ENCODE measurements around the gene CARS1.
A peak's percentile ranks its signal among the peaks of the same experiment; 100 is the strongest.

Gene CARS1

GRCh38 chr11:3037040-3037944, 19.9 kb downstream of the CARS1 start:
- DNase-seq = peak; percentile 58

GRCh38 chr11:3036419-3036818, 20.8 kb downstream of the CARS1 start:
- DNase-seq = no peak

- no peak for DNase-seq
Observed at GRCh38 chr11:3035333-3035732, 21.9 kb downstream of the CARS1 start.

- no peak for DNase-seq
Observed at GRCh38 chr11:3030289-3031070, 26.7 kb downstream of the CARS1 start.

- no peak for DNase-seq
Observed at GRCh38 chr11:3028813-3029212, 28.4 kb downstream of the CARS1 start.

- no peak for DNase-seq
Observed at GRCh38 chr11:3026803-3027202, 30.4 kb downstream of the CARS1 start.

- no peak for DNase-seq
Observed at GRCh38 chr11:3022982-3023381, 34.2 kb downstream of the CARS1 start.

- DNase-seq = no peak
Observed at GRCh38 chr11:3022300-3022967, 34.8 kb downstream of the CARS1 start.

GRCh38 chr11:3021125-3021524, 36.1 kb downstream of the CARS1 start:
- DNase-seq = no peak

GRCh38 chr11:3020011-3020410, 37.2 kb downstream of the CARS1 start:
- no peak for DNase-seq

- DNase-seq = no peak
Observed at GRCh38 chr11:3018596-3018995, 38.6 kb downstream of the CARS1 start.

- no peak for DNase-seq
Observed at GRCh38 chr11:3016861-3017260, 40.4 kb downstream of the CARS1 start.

- DNase-seq = no peak
Observed at GRCh38 chr11:3015796-3016195, 41.4 kb downstream of the CARS1 start.

- no peak for DNase-seq
Observed at GRCh38 chr11:3014943-3015342, 42.3 kb downstream of the CARS1 start.

- DNase-seq = no peak
Observed at GRCh38 chr11:3014057-3014938, 42.9 kb downstream of the CARS1 start.

GRCh38 chr11:3011891-3012885, 45.0 kb downstream of the CARS1 start:
- no peak for DNase-seq

GRCh38 chr11:3010521-3011275, 46.5 kb downstream of the CARS1 start:
- DNase-seq = no peak

- no peak for DNase-seq
Observed at GRCh38 chr11:3010004-3010403, 47.2 kb downstream of the CARS1 start.

- DNase-seq = no peak
Observed at GRCh38 chr11:3009481-3009880, 47.7 kb downstream of the CARS1 start.

GRCh38 chr11:3008746-3009336, 48.4 kb downstream of the CARS1 start:
- DNase-seq = no peak

Data from NCI-H2029 (cell line).